Muscle of arm (tissue), 14 donors: ENCODE results near the gene PPARGC1A. TPM values are rescaled to one million over a fixed set of nuclear protein-coding genes. Genes with fewer than 3 reads are reported as not detected.

Experiments
- DNase-seq: peaks from one replicate; pipeline ENCODE4 v3.0.0-alpha.2; 2013
- long read RNA-seq, 11 donors: transcript quantifications; one replicate each; lab custom pipeline, GENCODE V29; 2026
- polyA plus RNA-seq, 12 donors: library from polyadenylated mRNA; unstranded; fragments of 120-200 nt; gene quantifications; one replicate each; pipeline ENCODE4 v1.2.1, GENCODE V29; 2013; ENCODE audit not compliant: insufficient read length in 12 of 12

The PPARGC1A gene
- polyA plus RNA-seq = 10 to 100 TPM in 4 of 12 donors, 1 to 10 TPM in 7, not detected in 1; 4.4 to 14.6 (median 8.8) TPM
- long read RNA-seq, donor 1 = 0 reads
- long read RNA-seq, donor 2, partial matches to known transcripts = 0 of 1 reads
- long read RNA-seq, donor 2, other reads (novel, unspliced or antisense) = 0 of 1 reads
- long read RNA-seq, donor 3 = 0 reads
- long read RNA-seq, donor 4 = 0 reads
- long read RNA-seq, donor 5, full-length matches to known transcripts = 1 of 1 reads
- long read RNA-seq, donor 5, partial matches to known transcripts = 0 of 1 reads
- long read RNA-seq, donor 5, other reads (novel, unspliced or antisense) = 0 of 1 reads
- long read RNA-seq, donor 6 = 0 reads
- long read RNA-seq, donor 7, partial matches to known transcripts = 0 of 1 reads
- long read RNA-seq, donor 7, other reads (novel, unspliced or antisense) = 0 of 1 reads
- long read RNA-seq, donor 8, full-length matches to known transcripts = 1 of 1 reads
- long read RNA-seq, donor 8, partial matches to known transcripts = 0 of 1 reads
- long read RNA-seq, donor 8, other reads (novel, unspliced or antisense) = 0 of 1 reads
- long read RNA-seq, donor 9 = 0 reads
- long read RNA-seq, donor 10 = 0 reads
- long read RNA-seq, donor 11 = 0 reads

- DNase-seq = peak; percentile 49
Measured at GRCh38 chr4:23889814-23890341, at the start of gene PPARGC1A. Gene PPARGC1A (minus strand): TSS chr4:23890047. CDS start chr4:23889957, 90 bp downstream.

GRCh38 chr4:23938796-23939195 is 48.9 kb upstream of the PPARGC1A start:
- DNase-seq = no peak

- no peak for DNase-seq
Measured at GRCh38 chr4:23937173-23937572, 47.3 kb upstream of the PPARGC1A start.

- peak; percentile 23 for DNase-seq
Measured at GRCh38 chr4:23934915-23935314, 45.1 kb upstream of the PPARGC1A start.

- DNase-seq = no peak
Measured at GRCh38 chr4:23934223-23934622, 44.4 kb upstream of the PPARGC1A start.

GRCh38 chr4:23932901-23933308 is 43.1 kb upstream of the PPARGC1A start:
- DNase-seq = peak; percentile 21

GRCh38 chr4:23932186-23932585 is 42.3 kb upstream of the PPARGC1A start:
- no peak for DNase-seq

GRCh38 chr4:23931489-23931830 is 41.6 kb upstream of the PPARGC1A start:
- no peak for DNase-seq

GRCh38 chr4:23930750-23931488 is 41.1 kb upstream of the PPARGC1A start:
- peak; percentile 26 for DNase-seq

- DNase-seq = no peak
Measured at GRCh38 chr4:23929248-23929647, 39.4 kb upstream of the PPARGC1A start.

GRCh38 chr4:23924556-23924955 is 34.7 kb upstream of the PPARGC1A start:
- DNase-seq = no peak

GRCh38 chr4:23923840-23924239 is 34.0 kb upstream of the PPARGC1A start:
- DNase-seq = no peak

GRCh38 chr4:23923141-23923540 is 33.3 kb upstream of the PPARGC1A start:
- no peak for DNase-seq

- DNase-seq = no peak
Measured at GRCh38 chr4:23922541-23923111, 32.8 kb upstream of the PPARGC1A start.

- DNase-seq = no peak
Measured at GRCh38 chr4:23922013-23922412, 32.2 kb upstream of the PPARGC1A start.

- DNase-seq = no peak
Measured at GRCh38 chr4:23921447-23921845, 31.6 kb upstream of the PPARGC1A start.

- no peak for DNase-seq
Measured at GRCh38 chr4:23920716-23921446, 31.0 kb upstream of the PPARGC1A start.

- DNase-seq = no peak
Measured at GRCh38 chr4:23920296-23920695, 30.4 kb upstream of the PPARGC1A start.

GRCh38 chr4:23916282-23916681 is 26.4 kb upstream of the PPARGC1A start:
- no peak for DNase-seq

GRCh38 chr4:23915459-23916132 is 25.7 kb upstream of the PPARGC1A start:
- DNase-seq = no peak
